HepG2 (cell line): ENCODE measurements around the gene ARMC2. TPM values are rescaled to one million over a fixed set of nuclear protein-coding genes. Genes with fewer than 3 reads are reported as not detected.

Source experiments
- FOXA3 ChIP-seq: IDR thresholded peaks from 2 replicates; pipeline ENCODE4 v1.6.1; 2016; ENCODE audit warnings: missing genetic modification reagents, missing compliant biosample characterization
- GATAD1 ChIP-seq: IDR thresholded peaks from 2 replicates; pipeline ENCODE4 v1.6.1; 2016; ENCODE audit warnings: missing genetic modification reagents, missing compliant biosample characterization
- IRF1 ChIP-seq: sonication (generic); formaldehyde crosslinking; IDR thresholded peaks from 2 replicates; pipeline ENCODE4 v1.4.0; 2020; ENCODE audit warnings: low read depth, mild to moderate bottlenecking, missing genetic modification reagents
- KDM2A ChIP-seq: sonication (generic); formaldehyde crosslinking; IDR thresholded peaks from 2 replicates; pipeline ENCODE4 v1.4.0; 2020; ENCODE audit warnings: low read depth, missing genetic modification reagents, borderline replicate concordance
- KLF16 ChIP-seq, 2 experiments: sonication (generic) in 1 of 2; formaldehyde crosslinking in 1 of 2; IDR thresholded peaks; 2 replicates each; pipeline versions ENCODE4 v1.6.1 to v1.8.0; 2016 to 2023; ENCODE audit warnings: missing genetic modification reagents in 2 of 2, missing compliant biosample characterization in 1 of 2
- MED13 ChIP-seq: sonication (generic); formaldehyde crosslinking; IDR thresholded peaks from 2 replicates; pipeline ENCODE4 v1.5.0; 2020; ENCODE audit warnings: missing genetic modification reagents
- MTF2 ChIP-seq: sonication (generic); formaldehyde crosslinking; IDR thresholded peaks from 2 replicates; pipeline ENCODE4 v1.5.0; 2020; ENCODE audit warnings: missing genetic modification reagents, borderline replicate concordance
- NFRKB ChIP-seq: fragments of 450-650 bp; IDR thresholded peaks from 2 replicates; pipeline ENCODE4 v1.6.1; 2017
- RAD21 ChIP-seq: fragments of 450-650 bp; formaldehyde crosslinking; IDR thresholded peaks from 2 replicates; pipeline ENCODE4 v1.5.0; 2020; ENCODE audit warnings: mild to moderate bottlenecking
- RBFOX2 ChIP-seq: fragments of 200-400 bp; formaldehyde crosslinking; IDR thresholded peaks from 2 replicates; pipeline ENCODE4 v1.6.1; 2017; ENCODE audit warnings: low read depth, mild to moderate bottlenecking, low read length
- RFX5 ChIP-seq: IDR thresholded peaks from 2 replicates; pipeline ENCODE4 v1.6.1; 2011; ENCODE audit warnings: low read depth, low read length, improper control_type of control experiment
- RXRB ChIP-seq: IDR thresholded peaks from 2 replicates; pipeline ENCODE4 v1.6.1; 2016; ENCODE audit warnings: borderline replicate concordance, missing genetic modification reagents, missing compliant biosample characterization
- SOX6 ChIP-seq, 2 experiments: fragments of 450-650 bp in 1 of 2; sonication (generic) in 1 of 2; formaldehyde crosslinking in 1 of 2; IDR thresholded peaks; 2 replicates each; pipeline versions ENCODE4 v1.4.0 to v1.6.1; 2017 to 2020; ENCODE audit warnings: antibody characterized with exemption in 1 of 2, mild to moderate bottlenecking in 1 of 2, missing genetic modification reagents in 1 of 2
- TCF7L2 ChIP-seq: IDR thresholded peaks from 2 replicates; pipeline ENCODE4 v1.6.1; 2011; ENCODE audit warnings: mild to moderate bottlenecking, low read depth, low read length, moderate library complexity
- TEAD3 ChIP-seq: optimal IDR thresholded peaks from 2 replicates; pipeline ENCODE3; 2016; ENCODE audit warnings: borderline replicate concordance
- ZFP1 ChIP-seq: IDR thresholded peaks from 2 replicates; pipeline ENCODE4 v1.6.1; 2016
- ZNF296 ChIP-seq: sonication (generic); formaldehyde crosslinking; conservative IDR thresholded peaks from 2 replicates; pipeline ENCODE4 v1.5.0; 2020; ENCODE audit warnings: mild to moderate bottlenecking, missing genetic modification reagents
- ZNF335 ChIP-seq: sonication (generic); formaldehyde crosslinking; IDR thresholded peaks from 2 replicates; pipeline ENCODE4 v1.4.0; 2020; ENCODE audit warnings: missing genetic modification reagents
- ZNF33A ChIP-seq: sonication (generic); formaldehyde crosslinking; IDR thresholded peaks from 2 replicates; pipeline ENCODE4 v1.5.1; 2020; ENCODE audit warnings: missing genetic modification reagents, mild to moderate bottlenecking, moderate library complexity, borderline replicate concordance
- ZNF484 ChIP-seq: sonication (generic); formaldehyde crosslinking; IDR thresholded peaks from 2 replicates; pipeline ENCODE4 v1.5.1; 2020; ENCODE audit warnings: mild to moderate bottlenecking, low read depth, missing genetic modification reagents, borderline replicate concordance
- ZNF709 ChIP-seq: sonication (generic); formaldehyde crosslinking; IDR thresholded peaks from 2 replicates; pipeline ENCODE4 v1.5.0; 2020; ENCODE audit warnings: mild to moderate bottlenecking, missing genetic modification reagents
- ZNF766 ChIP-seq: sonication (generic); formaldehyde crosslinking; IDR thresholded peaks from 2 replicates; pipeline ENCODE4 v1.5.0; 2020; ENCODE audit warnings: missing genetic modification reagents, borderline replicate concordance
- ZNF792 ChIP-seq: IDR thresholded peaks from 2 replicates; pipeline ENCODE4 v1.6.1; 2016
- ZUFSP ChIP-seq: sonication (generic); formaldehyde crosslinking; IDR thresholded peaks from 2 replicates; pipeline ENCODE4 v1.9.0; 2021; ENCODE audit warnings: missing genetic modification reagents, mild to moderate bottlenecking, borderline replicate concordance
- polyA plus RNA-seq, 8 experiments: library from polyadenylated mRNA; depleted of rRNA in 3 of 8; stranded (reverse) in 7 of 8; unstranded in 1 of 8; fragments of >200 nt; fragmentation: Illumina TruSeq in 4 of 8; extraction: Trizol in 4 of 8; gene quantifications; 2 replicates each; pipeline versions ENCODE4 v1.2.1 to v1.2.3, GENCODE V29; 2011 to 2016; ENCODE audit warnings: low read depth in 4 of 8, missing spikeins in 1 of 8, mixed read lengths in 1 of 8; ENCODE audit not compliant: insufficient read depth in 1 of 8
- total RNA-seq, 5 experiments: library from RNA; depleted of rRNA; stranded (reverse); fragments of >200 nt; fragmentation: Illumina TruSeq; extraction: Trizol; gene quantifications; 2 replicates each; pipeline ENCODE4 v1.2.3, GENCODE V29; 2016; ENCODE audit warnings: low read depth in 1 of 5
- TF ChIP-seq, protein P1 (sequence below): sonication (generic); formaldehyde crosslinking; IDR thresholded peaks from 2 replicates; pipeline ENCODE4 v1.8.1; 2022; ENCODE audit warnings: mild to moderate bottlenecking, missing genetic modification reagents
- TF ChIP-seq, protein P2 (sequence below): sonication (generic); formaldehyde crosslinking; IDR thresholded peaks from 2 replicates; pipeline ENCODE4 v1.5.1; 2020; ENCODE audit warnings: mild to moderate bottlenecking, missing genetic modification reagents

Gene ARMC2
- total and polyA plus RNA-seq, 2 of the 13 experiments (the other 11 are each of a cell fraction or from before 2014, with no cell fraction given), result 1.4 to 3.2 TPM

DNA sequence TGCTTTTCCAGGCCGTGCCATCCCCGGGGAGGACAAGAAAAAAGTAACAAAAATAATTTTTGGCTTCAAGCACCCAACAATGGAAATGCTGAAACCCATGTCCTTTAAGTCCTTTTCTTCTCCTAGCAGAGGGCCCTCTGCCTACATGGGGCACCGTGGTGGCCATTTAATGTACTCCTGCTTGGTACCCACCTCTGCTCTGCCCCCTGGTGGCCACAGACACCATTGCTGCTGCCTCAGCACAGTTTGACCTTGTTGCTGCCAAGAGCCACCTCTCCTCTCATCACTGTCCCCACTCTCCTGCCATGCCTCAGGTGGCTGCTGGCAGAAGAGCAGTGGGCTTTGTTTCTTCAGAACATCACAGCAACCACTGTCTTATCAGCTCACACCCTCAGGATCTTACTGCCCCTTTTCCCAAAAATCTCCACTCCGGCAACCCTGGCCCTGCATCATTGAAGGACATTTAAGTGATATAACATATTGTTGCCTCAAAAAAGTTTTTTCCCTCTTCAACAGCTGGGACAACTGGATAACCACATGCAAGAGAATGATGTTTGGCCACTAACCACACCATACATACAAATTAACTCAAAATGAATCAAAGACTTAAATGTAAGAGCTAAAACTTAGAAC lies 12.9 kb upstream of the ARMC2 start (continued):
- TF ChIP-seq ZNF335 (0 out of 2 replicates have a peak, but pooled peaks have one; percentile 22), ZNF296 (no peak), ZNF484 (CRISPR knock-in tag) (no peak), RFX5 (peak; percentile 23; the same call in 1 of the 2 replicates), RBFOX2 (no peak), GATAD1 (no peak), MED13 (CRISPR knock-in tag) (no peak), FOXA3 (CRISPR knock-in tag) (peak; percentile 31; the same call in 1 of the 2 replicates), IRF1 (no peak), TCF7L2 (no peak), ZUFSP (CRISPR knock-in tag) (no peak), RXRB (CRISPR knock-in tag) (peak; percentile 45; the same call in 1 of the 2 replicates), SOX6 (IDR thresholded peaks at IDR 0.05) (no peak), SOX6 (CRISPR knock-in tag; IDR thresholded peaks at IDR 0.05) (no peak), KLF16 (CRISPR knock-in tag; IDR thresholded peaks at IDR 0.05) (peak in 1 of 2 experiments; percentile 45; a peak in 1 of 4 replicates), TEAD3 (CRISPR knock-in tag) (peak; percentile 39), MTF2 (CRISPR knock-in tag) (no peak), NFRKB (no peak), ZNF792 (no peak), ZFP1 (no peak), ZNF33A (CRISPR knock-in tag) (no peak), KDM2A (CRISPR knock-in tag) (peak; percentile 68; the same call in 1 of the 2 replicates), ZNF766 (CRISPR knock-in tag) (no peak), RAD21 (CRISPR knock-in tag) (peak; percentile 82), ZNF709 (CRISPR knock-in tag) (no peak)
- TF ChIP-seq, protein P1, sequence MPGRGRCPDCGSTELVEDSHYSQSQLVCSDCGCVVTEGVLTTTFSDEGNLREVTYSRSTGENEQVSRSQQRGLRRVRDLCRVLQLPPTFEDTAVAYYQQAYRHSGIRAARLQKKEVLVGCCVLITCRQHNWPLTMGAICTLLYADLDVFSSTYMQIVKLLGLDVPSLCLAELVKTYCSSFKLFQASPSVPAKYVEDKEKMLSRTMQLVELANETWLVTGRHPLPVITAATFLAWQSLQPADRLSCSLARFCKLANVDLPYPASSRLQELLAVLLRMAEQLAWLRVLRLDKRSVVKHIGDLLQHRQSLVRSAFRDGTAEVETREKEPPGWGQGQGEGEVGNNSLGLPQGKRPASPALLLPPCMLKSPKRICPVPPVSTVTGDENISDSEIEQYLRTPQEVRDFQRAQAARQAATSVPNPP, result no peak
- TF ChIP-seq, protein P2, sequence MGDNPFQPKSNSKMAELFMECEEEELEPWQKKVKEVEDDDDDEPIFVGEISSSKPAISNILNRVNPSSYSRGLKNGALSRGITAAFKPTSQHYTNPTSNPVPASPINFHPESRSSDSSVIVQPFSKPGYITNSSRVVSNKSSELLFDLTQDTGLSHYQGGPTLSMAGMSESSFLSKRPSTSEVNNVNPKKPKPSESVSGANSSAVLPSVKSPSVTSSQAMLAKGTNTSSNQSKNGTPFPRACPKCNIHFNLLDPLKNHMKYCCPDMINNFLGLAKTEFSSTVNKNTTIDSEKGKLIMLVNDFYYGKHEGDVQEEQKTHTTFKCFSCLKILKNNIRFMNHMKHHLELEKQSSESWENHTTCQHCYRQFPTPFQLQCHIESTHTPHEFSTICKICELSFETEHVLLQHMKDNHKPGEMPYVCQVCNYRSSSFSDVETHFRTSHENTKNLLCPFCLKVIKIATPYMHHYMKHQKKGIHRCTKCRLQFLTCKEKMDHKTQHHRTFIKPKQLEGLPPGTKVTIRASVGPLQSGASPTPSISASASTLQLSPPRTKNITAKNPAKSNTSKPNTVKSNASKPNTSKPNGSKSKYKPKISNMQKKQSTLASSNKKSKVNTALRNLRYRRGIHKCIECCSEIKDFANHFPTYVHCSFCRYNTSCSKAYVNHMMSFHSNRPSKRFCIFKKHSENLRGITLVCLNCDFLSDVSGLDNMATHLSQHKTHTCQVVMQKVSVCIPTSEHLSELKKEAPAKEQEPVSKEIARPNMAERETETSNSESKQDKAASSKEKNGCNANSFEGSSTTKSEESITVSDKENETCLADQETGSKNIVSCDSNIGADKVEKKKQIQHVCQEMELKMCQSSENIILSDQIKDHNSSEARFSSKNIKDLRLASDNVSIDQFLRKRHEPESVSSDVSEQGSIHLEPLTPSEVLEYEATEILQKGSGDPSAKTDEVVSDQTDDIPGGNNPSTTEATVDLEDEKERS (CRISPR knock-in tag), result no peak
